NCI-H2029 (cell line): ENCODE data around the gene TELO2.
"Not testable (repeated sequence)": the region's sequence is repeated elsewhere in the genome, so short reads cannot be mapped to it uniquely, and the experiment has no call there.

ENCODE experiments used
- DNase-seq: peaks from one replicate; lab custom pipeline; 2025; lab: John Stamatoyannopoulos, UW

TELO2 gene

GRCh38 chr16:1475552-1476114 is 17.5 kb upstream of the TELO2 start:
- DNase-seq, result no peak

DNA sequence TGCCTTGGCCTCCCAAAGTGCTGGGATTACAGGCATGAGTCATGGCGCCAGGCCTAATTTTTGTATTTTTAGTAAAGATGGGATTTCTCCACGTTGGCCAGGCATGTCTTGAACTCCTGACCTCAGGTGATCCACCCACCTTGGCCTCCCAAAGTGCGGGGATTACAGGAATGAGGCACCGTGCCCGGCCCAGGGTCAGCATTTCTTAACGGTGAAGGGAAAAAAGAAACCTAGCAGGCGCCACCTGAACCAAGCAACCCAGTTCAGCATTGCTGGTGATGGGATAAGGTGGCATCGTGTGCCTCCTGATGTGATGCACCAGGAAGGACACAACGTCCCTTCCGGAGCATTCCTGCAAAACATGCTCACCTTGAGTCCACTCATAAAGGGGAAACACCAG is 16.1 kb upstream of the TELO2 start:
- DNase-seq, result no peak

- DNase-seq, result not testable (repeated sequence)
Measured at GRCh38 chr16:1478937-1479336, 14.2 kb upstream of the TELO2 start.

DNA sequence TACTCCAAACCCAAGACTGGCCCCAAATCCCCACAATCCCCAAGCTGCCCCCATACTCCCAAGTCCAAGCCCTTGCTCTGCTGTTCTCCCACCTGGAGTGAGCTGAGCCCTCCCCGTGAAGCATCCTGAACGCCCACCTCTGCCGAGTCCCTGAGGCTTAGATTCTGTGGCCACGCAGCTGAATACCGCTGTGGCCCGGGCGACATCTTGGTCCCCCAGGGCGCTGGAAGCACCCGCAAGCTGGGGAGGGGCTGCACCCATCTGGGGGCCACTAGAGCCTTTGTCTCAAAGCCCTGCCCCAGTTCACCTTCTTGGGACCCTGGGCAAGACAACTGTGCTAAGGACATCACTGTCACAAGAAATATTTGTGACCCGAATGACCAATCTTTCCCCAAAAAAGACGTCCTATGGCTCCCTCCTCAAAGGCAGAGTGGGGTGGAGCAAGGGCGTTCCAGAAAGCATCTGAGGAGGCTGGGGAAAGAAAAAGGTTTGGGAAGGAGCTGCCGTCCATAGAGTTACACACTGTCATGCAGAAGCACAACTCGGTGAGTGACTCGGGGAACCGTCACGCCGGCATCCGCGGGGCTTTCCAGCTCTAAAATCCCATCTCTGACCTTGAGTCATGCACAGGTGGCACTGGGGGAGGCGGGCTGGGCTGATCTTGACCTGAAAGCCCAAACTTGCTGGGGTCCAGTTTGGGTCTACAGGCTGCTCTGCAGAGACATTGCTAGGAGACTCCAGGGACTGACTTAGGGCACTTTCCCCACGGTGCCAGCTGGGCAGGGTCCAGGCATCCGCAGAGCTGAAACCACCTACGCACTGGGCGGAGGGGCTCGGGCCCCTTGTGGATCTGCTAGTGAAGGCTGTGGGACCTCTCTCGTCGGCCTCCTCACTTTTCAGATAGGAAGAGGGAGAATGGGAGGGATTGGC is 11.0 kb upstream of the TELO2 start:
- DNase-seq, result no peak

- no peak for DNase-seq
Measured at GRCh38 chr16:1485847-1486496, 7.2 kb upstream of the TELO2 start.

DNA sequence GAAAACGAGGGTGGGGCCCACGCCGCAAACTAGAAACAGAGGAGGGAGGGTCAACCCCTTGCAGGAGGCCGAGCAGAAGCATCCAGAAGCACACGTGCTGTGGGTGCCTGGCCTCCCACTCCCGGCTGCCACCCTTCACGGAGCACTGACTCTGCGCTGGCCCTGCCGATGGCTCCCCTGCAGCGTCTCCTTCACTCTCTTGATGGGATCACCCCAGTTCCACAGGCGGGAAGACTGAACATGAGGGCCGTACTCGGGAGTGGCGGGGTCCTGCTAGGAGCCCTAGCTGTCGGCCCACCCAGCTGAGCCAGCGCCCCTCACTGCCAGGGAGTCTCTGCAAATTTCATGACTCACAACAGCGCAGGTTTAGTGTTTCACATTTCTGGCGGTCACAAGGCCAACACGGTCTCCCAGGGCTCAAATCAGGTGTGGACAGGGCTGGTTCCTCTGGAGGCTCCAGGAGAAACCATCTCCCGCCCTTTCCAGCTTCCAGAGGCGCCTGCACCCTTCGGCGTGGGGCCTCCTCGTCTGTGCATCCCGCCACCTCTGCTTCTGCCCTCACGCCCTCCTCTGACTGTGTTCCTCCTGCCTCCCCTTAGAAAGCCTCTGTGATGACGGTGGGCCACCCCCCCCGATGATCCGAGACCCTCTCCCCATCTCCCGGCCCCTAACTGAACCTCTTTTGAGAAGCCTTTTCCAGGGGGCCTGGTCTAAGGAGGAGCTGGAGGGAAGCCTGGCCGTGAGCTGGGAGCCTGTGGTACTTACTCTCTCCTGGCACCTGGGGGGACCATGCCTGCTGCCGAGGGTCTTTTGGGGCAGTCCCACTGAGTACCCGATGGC is 6.4 kb upstream of the TELO2 start:
- DNase-seq, result no peak

- DNase-seq, result no peak
Measured at GRCh38 chr16:1487395-1488053, 5.6 kb upstream of the TELO2 start.

DNA sequence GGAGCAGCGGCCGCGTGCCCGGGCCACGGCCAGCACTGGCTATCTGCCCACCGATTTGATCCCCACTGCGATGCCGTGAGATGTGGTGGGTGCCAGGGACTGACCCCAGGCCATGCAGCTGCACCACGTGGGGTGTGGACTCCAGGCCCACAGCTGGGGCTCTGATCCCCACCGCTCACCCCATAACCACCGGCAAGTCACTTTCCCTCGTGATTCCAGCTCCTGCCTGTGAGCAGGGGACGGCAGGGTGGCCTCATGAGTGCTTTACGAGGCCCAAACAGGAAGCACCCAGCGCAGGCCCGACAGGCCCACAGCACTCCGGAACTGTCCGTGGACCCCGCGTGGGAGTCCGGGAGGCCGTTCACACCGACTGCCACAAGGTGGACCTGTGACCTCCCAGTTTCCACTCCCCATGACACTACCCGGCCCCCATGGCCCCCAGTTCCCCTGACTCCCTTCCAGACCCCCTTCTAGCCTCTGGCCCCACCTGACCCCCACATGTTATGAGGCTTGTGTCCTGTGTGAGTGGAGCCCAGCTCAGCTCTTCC is 5.0 kb upstream of the TELO2 start:
- DNase-seq, result no peak

GRCh38 chr16:1488619-1489018 is 4.5 kb upstream of the TELO2 start, which contains the start of gene PTX4:
PTX4 (minus strand) TSS chr16:1488944; CDS start chr16:1488909, 35 bp downstream.
- DNase-seq, result no peak

- no peak for DNase-seq
Measured at GRCh38 chr16:1489077-1489476, 4.1 kb upstream of the TELO2 start.

DNA sequence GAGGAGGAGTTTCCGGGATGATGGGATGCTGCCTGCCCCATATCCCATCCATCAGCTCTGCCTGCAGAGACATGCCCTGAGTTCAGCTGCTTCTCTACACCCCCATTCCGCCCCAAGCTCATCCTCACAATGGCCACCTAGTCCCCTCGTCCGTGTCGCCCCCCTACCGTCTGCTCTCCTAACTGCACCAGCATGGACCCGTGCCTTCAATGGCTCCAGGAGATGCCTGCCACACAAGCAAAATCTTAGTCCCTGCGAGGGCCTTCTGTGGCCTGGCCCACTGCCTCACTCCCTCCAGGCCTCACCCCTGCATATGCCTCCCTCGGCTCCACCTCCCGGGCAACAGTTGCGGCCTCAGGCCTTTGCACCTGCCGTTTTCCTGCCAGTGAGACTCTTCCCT is 1.8 kb upstream of the TELO2 start:
- no peak for DNase-seq

GRCh38 chr16:1492082-1492922 is 858 bp upstream of the TELO2 start:
- DNase-seq, result no peak

GRCh38 chr16:1493746-1494094 is 560 bp downstream of the TELO2 start:
- no peak for DNase-seq

DNA sequence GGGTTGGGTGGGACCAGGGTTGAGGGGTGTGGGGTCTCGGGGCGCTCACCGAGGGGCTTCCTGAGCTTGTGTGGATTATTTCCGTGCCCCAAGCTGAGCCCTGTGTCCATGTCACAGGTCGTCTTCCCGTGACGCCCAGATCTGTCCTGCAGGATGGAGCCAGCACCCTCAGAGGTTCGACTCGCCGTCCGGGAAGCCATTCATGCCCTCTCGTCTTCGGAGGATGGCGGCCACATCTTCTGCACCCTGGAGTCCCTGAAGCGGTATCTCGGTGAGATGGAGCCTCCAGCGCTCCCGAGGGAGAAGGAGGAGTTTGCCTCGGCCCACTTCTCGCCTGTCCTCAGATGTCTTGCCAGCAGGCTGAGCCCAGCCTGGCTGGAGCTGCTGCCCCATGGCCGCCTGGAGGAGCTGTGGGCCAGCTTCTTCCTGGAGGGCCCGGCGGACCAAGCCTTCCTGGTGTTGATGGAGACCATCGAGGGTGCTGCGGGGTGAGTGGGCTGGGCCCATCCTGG is 1.0 kb downstream of the TELO2 start:
- DNase-seq, result no peak

- DNase-seq, result no peak
Measured at GRCh38 chr16:1494711-1495110, 1.6 kb downstream of the TELO2 start.

DNA sequence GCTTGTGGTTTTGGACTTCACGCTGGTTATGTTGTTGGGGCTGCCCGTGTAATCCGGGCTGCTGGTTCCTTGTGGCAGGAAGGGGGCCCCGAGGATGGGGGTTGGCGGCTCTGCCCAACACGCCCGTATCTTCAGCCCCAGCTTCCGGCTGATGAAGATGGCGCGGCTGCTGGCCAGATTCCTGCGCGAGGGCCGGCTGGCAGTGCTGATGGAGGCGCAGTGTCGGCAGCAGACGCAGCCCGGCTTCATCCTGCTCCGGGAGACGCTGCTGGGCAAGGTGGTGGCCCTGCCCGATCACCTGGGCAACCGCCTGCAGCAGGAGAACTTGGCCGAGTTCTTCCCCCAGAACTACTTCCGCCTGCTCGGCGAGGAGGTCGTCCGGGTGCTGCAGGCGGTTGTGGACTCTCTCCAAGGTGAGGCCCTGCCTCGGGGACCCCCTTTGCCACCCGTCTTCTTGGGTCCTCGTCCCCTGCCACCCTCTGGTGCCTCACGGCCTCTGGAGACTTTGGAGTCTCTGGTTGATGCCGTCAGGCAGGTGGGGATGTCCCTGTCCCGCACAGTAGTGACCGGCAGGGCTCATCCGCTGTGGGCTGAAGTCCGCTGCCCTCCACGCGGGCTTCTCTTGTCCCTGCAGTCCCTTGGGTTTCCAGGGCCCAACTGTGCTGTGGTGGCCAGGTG is 2.2 kb downstream of the TELO2 start:
- DNase-seq, result no peak

GRCh38 chr16:1495889-1496262 is 2.7 kb downstream of the TELO2 start:
- DNase-seq, result no peak

GRCh38 chr16:1496464-1496863 is 3.3 kb downstream of the TELO2 start:
- DNase-seq, result no peak

DNA sequence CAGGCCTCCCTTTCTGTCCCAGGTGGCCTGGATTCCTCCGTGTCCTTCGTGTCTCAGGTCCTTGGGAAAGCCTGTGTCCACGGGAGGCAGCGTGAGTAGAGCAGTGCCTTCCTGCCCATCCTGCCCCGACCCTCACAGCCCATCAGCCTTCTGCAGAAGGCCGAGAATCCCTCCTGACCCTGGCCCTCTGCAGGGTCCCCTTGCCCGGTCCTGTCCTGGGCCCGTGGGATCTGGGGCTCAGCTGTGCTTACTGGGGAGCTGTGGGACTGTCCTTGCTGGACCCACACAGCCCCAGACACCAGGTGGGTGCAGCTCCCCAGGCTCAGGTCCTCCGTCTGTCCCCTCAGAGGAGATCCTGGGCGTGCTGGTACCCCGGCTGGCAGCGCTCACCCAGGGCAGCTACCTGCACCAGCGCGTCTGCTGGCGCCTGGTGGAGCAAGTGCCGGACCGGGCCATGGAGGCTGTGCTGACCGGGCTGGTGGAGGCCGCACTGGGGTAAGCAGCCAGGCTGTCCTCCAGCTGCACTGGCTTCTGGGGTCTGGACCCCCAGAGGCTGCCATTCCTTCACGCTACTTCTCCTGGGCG is 3.9 kb downstream of the TELO2 start:
- no peak for DNase-seq
